SIG-M5 treated with dmso at 0.1 percent for 504 hours (cell line): ENCODE data around the gene THSD8.
A peak's percentile ranks its signal among the peaks of the same experiment; 100 is the strongest.

Experiments
- DNase-seq: peaks from one replicate; lab custom pipeline; 2025; ENCODE audit not compliant: unreplicated experiment; lab: John Stamatoyannopoulos, UW

THSD8 gene

DNA sequence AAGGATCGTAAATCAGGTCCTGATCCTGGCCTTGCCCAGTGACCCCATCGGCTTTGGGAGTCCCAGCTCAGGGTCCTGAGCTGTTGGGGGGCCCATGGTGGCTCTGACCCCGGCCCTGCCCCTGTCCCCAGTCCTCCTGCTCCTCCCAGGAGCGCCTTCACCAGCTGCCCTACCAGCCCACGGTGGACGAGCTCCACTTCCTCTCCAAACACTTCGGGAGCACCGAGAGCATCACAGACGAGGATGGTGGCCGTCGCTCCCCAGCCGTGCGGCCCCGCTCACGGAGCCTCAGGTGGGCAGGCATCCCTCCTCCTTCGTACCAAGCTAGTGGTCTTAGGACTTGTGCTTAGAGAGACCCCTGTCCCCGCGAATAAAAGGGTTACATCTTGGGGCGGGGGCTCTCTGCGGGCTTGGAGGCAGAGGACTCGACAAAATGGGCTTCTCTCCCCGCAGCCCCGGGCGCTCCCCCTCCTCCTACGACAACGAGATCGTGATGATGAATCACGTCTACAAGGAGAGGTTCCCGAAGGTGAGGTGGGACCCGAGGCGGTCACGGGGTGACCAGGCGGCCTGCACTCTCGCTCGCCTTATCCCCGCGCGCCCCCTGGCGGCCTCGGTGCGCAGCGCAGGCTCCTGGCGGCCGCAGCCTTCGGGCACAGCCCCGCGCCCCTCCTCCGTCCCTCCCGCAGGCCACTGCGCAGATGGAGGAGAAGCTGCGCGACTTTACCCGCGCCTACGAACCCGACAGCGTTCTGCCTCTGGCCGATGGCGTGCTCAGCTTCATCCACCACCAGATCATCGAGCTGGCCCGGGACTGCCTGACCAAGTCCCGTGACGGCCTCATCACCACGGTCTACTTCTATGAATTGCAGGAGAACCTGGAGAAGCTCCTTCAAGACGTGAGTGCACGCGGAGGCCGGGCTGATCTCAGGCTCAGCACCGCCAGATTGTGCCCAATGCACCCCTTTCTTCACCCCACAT, 45.6 kb downstream of the THSD8 start:
- peak; percentile 64 for DNase-seq
